Liver (tissue), 9 donors: ENCODE data around the gene GPR15LG. TPM values are rescaled to one million over a fixed set of nuclear protein-coding genes. Genes with fewer than 3 reads are reported as not detected.

Experiments
- DNase-seq: peaks from one replicate; pipeline ENCODE4 v3.0.0-alpha.2; 2017; ENCODE audit warnings: low spot score
- H3K27ac ChIP-seq, 2 donors: one replicate each; pipeline ENCODE4 v1.7.0; 2013; ENCODE audit warnings: inconsistent platforms in 2 of 2, low read length in 2 of 2, control low read depth in 1 of 2, low read depth in 1 of 2, mild to moderate bottlenecking in 1 of 2
- H3K27me3 ChIP-seq, 4 donors: one replicate each; pipeline versions ENCODE4 v1.6.1 to v1.7.0; 2013; ENCODE audit warnings: low read length in 3 of 4, inconsistent platforms in 1 of 4, mild to moderate bottlenecking in 1 of 4, moderate library complexity in 1 of 4; ENCODE audit not compliant: control insufficient read depth in 4 of 4, insufficient read depth in 4 of 4
- H3K36me3 ChIP-seq, 4 donors: one replicate each; pipeline versions ENCODE4 v1.6.1 to v1.7.0; 2013; ENCODE audit warnings: low read length in 3 of 4, mild to moderate bottlenecking in 3 of 4, low read depth in 1 of 4, moderate library complexity in 1 of 4; ENCODE audit not compliant: control insufficient read depth in 4 of 4, insufficient read depth in 3 of 4
- H3K4me1 ChIP-seq, 4 donors: one replicate each; pipeline versions ENCODE4 v1.6.1 to v1.7.0; 2013; ENCODE audit warnings: low read length in 3 of 4, mild to moderate bottlenecking in 3 of 4, moderate library complexity in 1 of 4; ENCODE audit not compliant: control insufficient read depth in 4 of 4, insufficient read depth in 4 of 4
- H3K4me3 ChIP-seq, 3 donors: one replicate each; pipeline versions ENCODE4 v1.6.1 to v1.7.0; 2013; ENCODE audit warnings: low read length in 3 of 3, control low read depth in 1 of 3, low read depth in 1 of 3, mild to moderate bottlenecking in 1 of 3
- H3K9ac ChIP-seq, 2 donors: one replicate each; pipeline ENCODE4 v1.7.0; 2013; ENCODE audit warnings: low read length in 2 of 2, mild to moderate bottlenecking in 2 of 2, moderate library complexity in 2 of 2, control low read depth in 1 of 2, low read depth in 1 of 2
- H3K9me3 ChIP-seq, 4 donors: one replicate each; pipeline versions ENCODE4 v1.6.1 to v1.7.0; 2013; ENCODE audit warnings: low read length in 3 of 4; ENCODE audit not compliant: control insufficient read depth in 4 of 4
- EGR1 ChIP-seq, 2 donors: IDR thresholded peaks; 2 replicates each; pipeline ENCODE4 v1.6.1; 2016 to 2018; ENCODE audit warnings: antibody characterized with exemption in 2 of 2, low read depth in 2 of 2
- FOXA1 ChIP-seq: IDR thresholded peaks from 2 replicates; pipeline ENCODE4 v1.6.1; 2016; ENCODE audit warnings: antibody characterized with exemption
- FOXA2 ChIP-seq: IDR thresholded peaks from 2 replicates; pipeline ENCODE4 v1.6.1; 2016; ENCODE audit warnings: antibody characterized with exemption
- GABPA ChIP-seq, 2 donors: IDR thresholded peaks in 1 of 2; conservative IDR thresholded peaks in 1 of 2; 2 replicates each; pipeline ENCODE4 v1.6.1; 2016; ENCODE audit warnings: antibody characterized with exemption in 2 of 2, mild to moderate bottlenecking in 1 of 2, moderate library complexity in 1 of 2
- HNF4A ChIP-seq, 2 donors: conservative IDR thresholded peaks; 2 replicates each; pipeline ENCODE4 v1.6.1; 2016; ENCODE audit warnings: antibody characterized with exemption in 2 of 2, mild to moderate bottlenecking in 2 of 2
- HNF4G ChIP-seq: IDR thresholded peaks from 2 replicates; pipeline ENCODE4 v1.6.1; 2016; ENCODE audit warnings: antibody characterized with exemption
- JUND ChIP-seq, 2 donors: IDR thresholded peaks; 2 replicates each; pipeline ENCODE4 v1.6.1; 2016; ENCODE audit warnings: antibody characterized with exemption in 2 of 2
- NR2F2 ChIP-seq: IDR thresholded peaks from 2 replicates; pipeline ENCODE4 v1.6.1; 2016; ENCODE audit warnings: antibody characterized with exemption
- RAD21 ChIP-seq, 2 donors: IDR thresholded peaks; 2 replicates each; pipeline ENCODE4 v1.6.1; 2016; ENCODE audit warnings: antibody characterized with exemption in 2 of 2, mild to moderate bottlenecking in 2 of 2
- RXRA ChIP-seq, 2 donors: IDR thresholded peaks; 2 replicates each; pipeline ENCODE4 v1.6.1; 2017 to 2018; ENCODE audit warnings: antibody characterized with exemption in 2 of 2, mild to moderate bottlenecking in 1 of 2
- SP1 ChIP-seq: IDR thresholded peaks from 2 replicates; pipeline ENCODE4 v1.6.1; 2018; ENCODE audit warnings: antibody characterized with exemption, mild to moderate bottlenecking
- TAF1 ChIP-seq: conservative IDR thresholded peaks from 2 replicates; pipeline ENCODE4 v1.6.1; 2016; ENCODE audit warnings: antibody characterized with exemption, mild to moderate bottlenecking
- WGBS: extraction: QIAGEN DNeasy Blood & Tissue Kit; methylation state at CpG from one replicate; pipeline ENCODE4 v1.1.7; 2013; 5-methylcytosine and 5-hydroxymethylcytosine counted together
- polyA plus RNA-seq, 2 donors: library from polyadenylated mRNA; stranded (reverse) in 1 of 2; unstranded in 1 of 2; fragments of 200-250 nt in 1 of 2; fragments of >200 nt in 1 of 2; fragmentation: Nextera tagmentation in 1 of 2; extraction: Ambion mirVana in 1 of 2; gene quantifications; one replicate each; pipeline versions ENCODE4 v1.2.1 to v1.2.3, GENCODE V29; 2013 to 2015
- total RNA-seq, 2 donors: library from RNA; depleted of rRNA; stranded (reverse); fragments of >200 nt; gene quantifications; one replicate each; pipeline ENCODE4 v1.2.3, GENCODE V29; 2014
- TF ChIP-seq, protein P1 (sequence below): IDR thresholded peaks from 2 replicates; pipeline ENCODE4 v1.6.1; 2016; ENCODE audit warnings: antibody characterized with exemption, mild to moderate bottlenecking
- TF ChIP-seq, protein P2 (sequence below): IDR thresholded peaks from 2 replicates; pipeline ENCODE4 v1.6.1; 2016; ENCODE audit warnings: antibody characterized with exemption
- TF ChIP-seq, protein P3 (sequence below): IDR thresholded peaks from 2 replicates; pipeline ENCODE4 v1.6.1; 2016; ENCODE audit warnings: antibody characterized with exemption
- TF ChIP-seq, protein P4 (sequence below): fragments of 150-350 bp; IDR thresholded peaks from 2 replicates; pipeline ENCODE4 v1.5.1; 2017; ENCODE audit warnings: improper control_type of control experiment, low read depth, low read length; ENCODE audit not compliant: missing input control
- TF ChIP-seq, protein P5 (sequence below): IDR thresholded peaks from 2 replicates; pipeline ENCODE4 v1.6.1; 2016; ENCODE audit warnings: antibody characterized with exemption
- donor health status: healthy.
- donor health status: healthy.
- donor health status: healthy.
- donor health status: healthy.
- donor health status: healthy.

The GPR15LG gene
- total and polyA plus RNA-seq, 4 donors = not detected

DNA sequence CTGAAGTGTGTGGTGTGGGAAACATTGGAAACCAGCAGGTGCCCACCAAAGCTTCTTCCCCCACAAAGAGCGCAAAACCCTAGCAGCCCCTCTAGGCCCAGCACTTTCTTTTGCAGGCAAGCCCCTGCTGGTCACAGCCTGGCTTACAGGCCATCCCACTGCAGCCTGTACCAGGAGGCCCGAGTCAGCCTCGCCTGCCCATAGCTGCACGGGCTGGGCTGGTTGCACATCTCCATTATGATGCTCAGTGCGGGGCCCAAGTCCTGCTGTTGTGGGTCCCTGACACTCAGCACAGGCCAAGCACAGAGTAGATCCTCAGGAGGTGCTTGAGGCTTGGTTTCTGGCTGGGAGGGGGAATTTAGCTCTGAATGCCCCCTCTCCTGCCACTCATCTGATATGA lies 28.7 kb downstream of the GPR15LG start:
- Histone ChIP-seq H3K27me3 (peaks cover 0 to 6% (median 0%) of the 10 kb centered on the region in 4 donors), H3K4me3 (no peak overlapping the region), H3K4me1 (no peaks in the 10 kb centered on the region), H3K36me3 (no peaks in the 10 kb centered on the region), H3K9me3 (no peaks in the 10 kb centered on the region), H3K27ac (no peak overlapping the region), H3K9ac (no peak overlapping the region)
- 87% methylated on average over 5 of the region's 5 CpGs for WGBS
- TF ChIP-seq SP1 (no peak), GABPA (IDR thresholded peaks at IDR 0.05 in 1 of 2, conservative IDR thresholded peaks at IDR 0.05 in 1 of 2) (no peak), NR2F2 (no peak), HNF4G (no peak), RAD21 (IDR thresholded peaks at IDR 0.05) (no peak), EGR1 (IDR thresholded peaks at IDR 0.05; ENCODE audit: low read depth in 2 of 2) (no peak), FOXA1 (no peak), RXRA (IDR thresholded peaks at IDR 0.05) (no peak), FOXA2 (no peak)
- TF ChIP-seq, protein P1, sequence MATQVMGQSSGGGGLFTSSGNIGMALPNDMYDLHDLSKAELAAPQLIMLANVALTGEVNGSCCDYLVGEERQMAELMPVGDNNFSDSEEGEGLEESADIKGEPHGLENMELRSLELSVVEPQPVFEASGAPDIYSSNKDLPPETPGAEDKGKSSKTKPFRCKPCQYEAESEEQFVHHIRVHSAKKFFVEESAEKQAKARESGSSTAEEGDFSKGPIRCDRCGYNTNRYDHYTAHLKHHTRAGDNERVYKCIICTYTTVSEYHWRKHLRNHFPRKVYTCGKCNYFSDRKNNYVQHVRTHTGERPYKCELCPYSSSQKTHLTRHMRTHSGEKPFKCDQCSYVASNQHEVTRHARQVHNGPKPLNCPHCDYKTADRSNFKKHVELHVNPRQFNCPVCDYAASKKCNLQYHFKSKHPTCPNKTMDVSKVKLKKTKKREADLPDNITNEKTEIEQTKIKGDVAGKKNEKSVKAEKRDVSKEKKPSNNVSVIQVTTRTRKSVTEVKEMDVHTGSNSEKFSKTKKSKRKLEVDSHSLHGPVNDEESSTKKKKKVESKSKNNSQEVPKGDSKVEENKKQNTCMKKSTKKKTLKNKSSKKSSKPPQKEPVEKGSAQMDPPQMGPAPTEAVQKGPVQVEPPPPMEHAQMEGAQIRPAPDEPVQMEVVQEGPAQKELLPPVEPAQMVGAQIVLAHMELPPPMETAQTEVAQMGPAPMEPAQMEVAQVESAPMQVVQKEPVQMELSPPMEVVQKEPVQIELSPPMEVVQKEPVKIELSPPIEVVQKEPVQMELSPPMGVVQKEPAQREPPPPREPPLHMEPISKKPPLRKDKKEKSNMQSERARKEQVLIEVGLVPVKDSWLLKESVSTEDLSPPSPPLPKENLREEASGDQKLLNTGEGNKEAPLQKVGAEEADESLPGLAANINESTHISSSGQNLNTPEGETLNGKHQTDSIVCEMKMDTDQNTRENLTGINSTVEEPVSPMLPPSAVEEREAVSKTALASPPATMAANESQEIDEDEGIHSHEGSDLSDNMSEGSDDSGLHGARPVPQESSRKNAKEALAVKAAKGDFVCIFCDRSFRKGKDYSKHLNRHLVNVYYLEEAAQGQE = no peak
- TF ChIP-seq, protein P2, sequence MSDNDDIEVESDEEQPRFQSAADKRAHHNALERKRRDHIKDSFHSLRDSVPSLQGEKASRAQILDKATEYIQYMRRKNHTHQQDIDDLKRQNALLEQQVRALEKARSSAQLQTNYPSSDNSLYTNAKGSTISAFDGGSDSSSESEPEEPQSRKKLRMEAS = no peak
- TF ChIP-seq, protein P3, sequence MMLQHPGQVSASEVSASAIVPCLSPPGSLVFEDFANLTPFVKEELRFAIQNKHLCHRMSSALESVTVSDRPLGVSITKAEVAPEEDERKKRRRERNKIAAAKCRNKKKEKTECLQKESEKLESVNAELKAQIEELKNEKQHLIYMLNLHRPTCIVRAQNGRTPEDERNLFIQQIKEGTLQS = no peak
- DNase-seq = no peak

DNA sequence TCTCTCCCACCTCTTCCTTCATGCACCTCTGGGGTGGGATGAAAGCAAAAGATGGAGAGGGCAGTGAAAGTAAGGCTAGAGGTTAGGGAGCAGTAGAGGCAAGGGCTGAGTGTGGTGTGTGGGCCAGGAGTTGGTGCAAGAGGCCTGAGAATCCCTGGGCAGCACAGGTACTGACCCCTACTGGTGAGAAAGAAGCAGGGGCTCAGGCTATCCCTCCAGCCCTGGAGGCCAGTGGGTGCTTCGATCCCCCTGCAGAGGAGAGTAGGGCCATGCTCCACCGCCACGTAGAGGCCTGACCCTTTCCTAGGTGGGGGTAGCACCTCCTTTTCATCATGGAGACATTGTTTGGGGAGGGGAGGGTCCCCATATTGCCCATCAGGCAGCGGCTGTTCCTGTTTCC lies 30.5 kb downstream of the GPR15LG start:
- Histone ChIP-seq H3K4me1 (no peaks in the 10 kb centered on the region), H3K4me3 (no peak overlapping the region), H3K27ac (no peak overlapping the region), H3K9ac (no peak overlapping the region), H3K36me3 (no peaks in the 10 kb centered on the region), H3K27me3 (peaks cover 0 to 6% (median 0%) of the 10 kb centered on the region in 4 donors), H3K9me3 (no peaks in the 10 kb centered on the region)
- TF ChIP-seq NR2F2 (no peak), TAF1 (no peak), FOXA1 (no peak), GABPA (IDR thresholded peaks at IDR 0.05 in 1 of 2, conservative IDR thresholded peaks at IDR 0.05 in 1 of 2) (no peak), HNF4G (no peak), RAD21 (IDR thresholded peaks at IDR 0.05) (no peak), JUND (IDR thresholded peaks at IDR 0.05) (no peak), EGR1 (IDR thresholded peaks at IDR 0.05; ENCODE audit: low read depth in 2 of 2) (no peak), HNF4A (conservative IDR thresholded peaks at IDR 0.05) (no peak), SP1 (no peak), RXRA (IDR thresholded peaks at IDR 0.05) (no peak)
- TF ChIP-seq, protein P1 = no peak
- TF ChIP-seq, protein P2 = no peak
- TF ChIP-seq, protein P4, sequence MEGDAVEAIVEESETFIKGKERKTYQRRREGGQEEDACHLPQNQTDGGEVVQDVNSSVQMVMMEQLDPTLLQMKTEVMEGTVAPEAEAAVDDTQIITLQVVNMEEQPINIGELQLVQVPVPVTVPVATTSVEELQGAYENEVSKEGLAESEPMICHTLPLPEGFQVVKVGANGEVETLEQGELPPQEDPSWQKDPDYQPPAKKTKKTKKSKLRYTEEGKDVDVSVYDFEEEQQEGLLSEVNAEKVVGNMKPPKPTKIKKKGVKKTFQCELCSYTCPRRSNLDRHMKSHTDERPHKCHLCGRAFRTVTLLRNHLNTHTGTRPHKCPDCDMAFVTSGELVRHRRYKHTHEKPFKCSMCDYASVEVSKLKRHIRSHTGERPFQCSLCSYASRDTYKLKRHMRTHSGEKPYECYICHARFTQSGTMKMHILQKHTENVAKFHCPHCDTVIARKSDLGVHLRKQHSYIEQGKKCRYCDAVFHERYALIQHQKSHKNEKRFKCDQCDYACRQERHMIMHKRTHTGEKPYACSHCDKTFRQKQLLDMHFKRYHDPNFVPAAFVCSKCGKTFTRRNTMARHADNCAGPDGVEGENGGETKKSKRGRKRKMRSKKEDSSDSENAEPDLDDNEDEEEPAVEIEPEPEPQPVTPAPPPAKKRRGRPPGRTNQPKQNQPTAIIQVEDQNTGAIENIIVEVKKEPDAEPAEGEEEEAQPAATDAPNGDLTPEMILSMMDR = no peak
- TF ChIP-seq, protein P5, sequence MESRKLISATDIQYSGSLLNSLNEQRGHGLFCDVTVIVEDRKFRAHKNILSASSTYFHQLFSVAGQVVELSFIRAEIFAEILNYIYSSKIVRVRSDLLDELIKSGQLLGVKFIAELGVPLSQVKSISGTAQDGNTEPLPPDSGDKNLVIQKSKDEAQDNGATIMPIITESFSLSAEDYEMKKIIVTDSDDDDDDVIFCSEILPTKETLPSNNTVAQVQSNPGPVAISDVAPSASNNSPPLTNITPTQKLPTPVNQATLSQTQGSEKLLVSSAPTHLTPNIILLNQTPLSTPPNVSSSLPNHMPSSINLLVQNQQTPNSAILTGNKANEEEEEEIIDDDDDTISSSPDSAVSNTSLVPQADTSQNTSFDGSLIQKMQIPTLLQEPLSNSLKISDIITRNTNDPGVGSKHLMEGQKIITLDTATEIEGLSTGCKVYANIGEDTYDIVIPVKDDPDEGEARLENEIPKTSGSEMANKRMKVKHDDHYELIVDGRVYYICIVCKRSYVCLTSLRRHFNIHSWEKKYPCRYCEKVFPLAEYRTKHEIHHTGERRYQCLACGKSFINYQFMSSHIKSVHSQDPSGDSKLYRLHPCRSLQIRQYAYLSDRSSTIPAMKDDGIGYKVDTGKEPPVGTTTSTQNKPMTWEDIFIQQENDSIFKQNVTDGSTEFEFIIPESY = no peak
- TF ChIP-seq, protein P3 = no peak
- DNase-seq = no peak
- 88% methylated on average over 4 of the region's 4 CpGs for WGBS
